Activated naive CD4-positive, alpha-beta T cell treated with Interleukin-2 at 50 U/mL for 16 hours (primary cell): ENCODE results near the gene B3GNT2.
"Not testable (repeated sequence)": the region's sequence is repeated elsewhere in the genome, so short reads cannot be mapped to it uniquely, and the experiment has no call there.

Source experiments
- DNase-seq: peaks from one replicate; pipeline ENCODE4 v3.0.0-alpha.2; 2020

B3GNT2 gene

GRCh38 chr2:62240546-62240945, 44.6 kb downstream of the B3GNT2 start:
- no peak for DNase-seq

DNA sequence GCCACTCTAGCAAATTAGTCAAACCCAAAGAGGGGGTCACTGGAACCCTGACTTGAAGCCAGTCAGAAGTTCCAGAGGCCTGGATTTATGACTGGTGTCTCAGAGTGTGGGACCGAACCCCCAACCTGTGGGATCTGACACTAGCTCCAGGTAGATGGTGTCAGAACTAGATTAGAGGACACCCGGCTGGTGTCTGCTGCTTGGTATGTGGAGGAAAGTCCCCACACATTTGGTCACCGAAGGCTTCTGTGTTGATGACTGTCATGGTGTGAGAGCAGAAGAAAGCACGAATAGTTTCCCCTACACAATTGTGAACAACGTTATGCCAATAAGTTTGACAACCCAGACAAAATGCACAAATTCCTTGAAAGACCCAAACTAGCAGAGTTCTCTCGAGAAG, 48.1 kb downstream of the B3GNT2 start:
- no peak for DNase-seq

DNA sequence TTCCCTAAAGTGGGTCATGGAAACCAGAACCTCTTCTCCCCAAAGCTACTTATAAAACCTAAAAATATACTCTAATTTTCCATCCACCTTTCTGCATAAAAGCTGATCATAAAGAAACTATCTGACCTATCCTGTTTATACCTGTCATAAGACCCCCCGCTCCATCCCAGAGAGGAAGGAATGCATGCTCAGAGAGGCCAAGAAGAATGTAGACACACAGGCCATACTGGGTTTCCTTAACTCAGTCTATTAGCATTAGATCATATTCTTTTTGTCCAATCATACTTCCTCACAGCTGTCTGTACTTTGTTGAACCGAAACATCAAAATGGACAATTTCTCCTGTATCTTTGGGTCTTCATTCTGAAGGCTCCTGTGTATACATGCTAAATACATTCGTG, 52.3 kb downstream of the B3GNT2 start:
- no peak for DNase-seq

GRCh38 chr2:62250239-62250638, 54.3 kb downstream of the B3GNT2 start:
- no peak for DNase-seq

GRCh38 chr2:62254424-62255266, 58.7 kb downstream of the B3GNT2 start:
- no peak for DNase-seq

GRCh38 chr2:62257466-62257865, 61.6 kb downstream of the B3GNT2 start:
- no peak for DNase-seq

DNA sequence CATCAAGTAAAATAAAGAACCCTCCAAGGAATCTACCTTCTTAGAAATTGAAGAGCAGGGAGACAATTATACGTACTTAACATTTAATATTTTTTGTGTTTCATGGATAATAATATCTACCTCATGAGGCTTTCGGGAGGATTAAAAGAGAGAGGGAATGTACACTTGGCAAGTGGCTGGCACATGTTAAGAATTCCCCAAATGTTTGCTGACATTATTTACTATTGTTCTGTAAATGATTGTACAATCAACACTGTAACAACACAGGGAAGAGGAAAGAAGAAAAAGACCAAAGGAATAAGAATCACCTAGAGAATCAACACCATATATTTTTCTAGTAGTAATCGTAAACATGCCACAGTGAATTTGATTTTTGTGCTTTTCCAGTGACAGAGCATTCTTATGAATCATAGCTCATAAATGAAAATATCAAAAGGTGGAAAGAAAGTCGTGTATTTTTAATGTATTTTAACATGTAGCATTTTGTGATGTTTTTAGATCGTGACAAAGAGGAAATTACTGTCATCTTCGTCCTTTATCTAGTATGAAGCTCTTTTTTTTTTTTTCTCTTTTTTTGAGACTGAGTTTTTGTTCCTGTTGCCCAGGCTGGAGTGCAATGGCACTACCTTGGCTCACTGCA, 67.3 kb downstream of the B3GNT2 start:
- no peak for DNase-seq

DNA sequence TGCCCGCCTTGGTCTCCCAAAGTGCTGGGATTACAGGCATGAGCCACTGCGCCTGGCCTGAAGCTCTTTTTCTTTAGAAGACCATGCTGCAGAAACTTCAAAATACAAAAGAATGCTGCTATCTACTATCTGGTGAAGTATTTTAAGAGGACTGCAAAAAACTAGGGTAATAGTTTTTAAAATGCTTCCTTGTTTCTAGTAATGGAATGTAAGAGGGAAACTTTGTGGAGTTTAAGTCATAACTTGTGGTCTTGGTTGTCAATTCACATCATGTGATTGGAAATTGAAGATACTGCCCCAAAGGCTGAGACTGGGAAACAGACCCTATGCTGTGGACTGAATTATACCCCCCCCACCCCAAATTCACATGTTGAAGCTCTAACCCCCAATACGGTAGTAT, 68.3 kb downstream of the B3GNT2 start:
- no peak for DNase-seq

DNA sequence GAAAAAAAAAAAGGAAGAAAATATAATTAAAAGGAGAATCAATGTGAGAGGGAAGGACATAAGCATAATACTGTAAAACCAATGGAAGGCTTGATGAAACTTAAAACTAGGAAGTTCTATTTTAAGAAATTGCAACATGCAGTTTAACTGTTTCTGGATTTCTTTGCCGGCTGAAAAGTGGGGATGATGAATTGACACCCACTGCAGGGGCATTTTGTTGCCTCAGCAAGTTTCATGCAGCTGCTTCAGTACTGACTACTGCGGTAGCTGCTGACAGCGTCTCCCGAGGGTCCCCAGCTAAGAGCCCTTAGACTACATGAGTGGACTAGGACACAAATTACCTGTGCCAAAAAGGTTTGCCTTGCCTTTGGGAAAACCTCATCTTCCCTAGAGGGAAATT, 69.2 kb downstream of the B3GNT2 start:
- no peak for DNase-seq

DNA sequence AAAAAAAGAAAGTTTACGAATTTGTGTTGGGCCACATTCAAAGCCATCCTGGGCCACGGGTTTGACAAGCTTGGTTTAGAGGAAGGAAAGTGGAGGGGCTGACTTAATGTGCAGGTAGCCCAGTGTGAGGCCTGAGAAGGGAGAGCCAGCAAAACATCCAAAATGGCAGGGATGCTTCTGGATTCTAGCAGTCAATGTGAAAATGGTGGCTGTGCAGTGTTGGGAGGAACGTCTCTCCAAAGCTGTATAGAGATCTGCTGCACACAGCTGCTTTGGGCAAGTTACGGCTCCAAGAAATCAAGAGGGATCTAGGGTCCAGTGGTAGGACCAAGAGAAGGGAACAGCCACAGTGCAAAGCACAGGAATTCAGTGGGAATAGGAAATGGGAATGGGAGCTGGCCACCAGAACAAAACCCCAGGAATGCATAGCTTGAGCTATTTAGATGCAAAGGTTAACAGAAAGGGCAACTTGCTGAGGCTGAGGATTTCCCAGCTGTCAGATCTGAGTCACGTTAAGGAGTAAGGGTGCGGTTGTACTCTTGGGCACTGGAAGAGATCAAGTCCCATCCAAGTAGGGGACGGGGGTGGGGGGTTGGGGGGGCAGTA, 70.6 kb downstream of the B3GNT2 start:
- DNase-seq: no peak

GRCh38 chr2:62267696-62268095, 71.8 kb downstream of the B3GNT2 start:
- DNase-seq: no peak

DNA sequence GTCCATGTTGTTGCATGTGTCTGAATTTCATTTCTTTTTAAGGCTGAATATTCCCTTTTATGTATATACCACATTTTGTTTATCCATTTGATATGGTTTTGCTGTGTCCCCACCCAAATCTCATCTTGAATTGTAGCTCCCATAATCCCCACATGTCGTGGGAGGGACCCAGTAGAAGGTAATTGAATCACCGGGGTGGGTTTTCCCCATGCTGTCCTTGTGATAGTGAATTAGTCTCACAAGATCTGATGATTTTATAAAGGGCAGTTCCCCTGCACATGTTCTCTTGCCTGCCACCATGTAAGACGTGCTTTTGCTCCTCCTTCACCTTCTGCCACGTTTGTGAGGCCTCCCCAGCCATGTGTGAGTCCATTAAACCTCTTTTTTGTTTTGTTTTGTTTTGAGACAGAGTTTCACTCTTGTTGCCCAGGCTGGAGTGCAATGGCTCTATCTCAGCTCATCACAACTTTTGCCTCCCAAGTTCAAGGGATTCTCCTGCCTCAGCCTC, 72.8 kb downstream of the B3GNT2 start:
- not testable (repeated sequence) for DNase-seq

DNA sequence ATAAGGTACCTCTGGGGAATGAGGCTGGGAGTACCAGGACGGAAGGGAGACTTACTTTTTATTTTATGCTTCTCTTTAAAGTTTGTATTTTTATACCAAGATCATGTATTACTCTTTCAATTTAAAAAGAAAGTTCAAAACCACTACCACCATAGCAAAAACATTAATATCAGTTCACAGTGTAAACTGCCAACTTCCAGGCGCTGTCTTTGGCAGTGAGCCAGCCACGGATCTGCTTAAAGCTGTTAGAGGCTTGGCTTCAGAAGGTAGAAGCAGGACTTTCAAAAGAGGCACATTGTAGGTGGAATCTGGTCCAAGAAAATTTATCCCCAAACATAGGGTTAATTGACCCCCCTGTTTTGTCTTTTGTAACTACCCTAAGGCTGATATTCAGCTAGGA, 74.8 kb downstream of the B3GNT2 start:
- DNase-seq: no peak
